Measurements from ENCODE around the gene OPHN1.

The OPHN1 gene

GRCh38 chrX:68461093-68461492, 27.8 kb upstream of the OPHN1 start:
- TF ChIP-seq, protein P1, sequence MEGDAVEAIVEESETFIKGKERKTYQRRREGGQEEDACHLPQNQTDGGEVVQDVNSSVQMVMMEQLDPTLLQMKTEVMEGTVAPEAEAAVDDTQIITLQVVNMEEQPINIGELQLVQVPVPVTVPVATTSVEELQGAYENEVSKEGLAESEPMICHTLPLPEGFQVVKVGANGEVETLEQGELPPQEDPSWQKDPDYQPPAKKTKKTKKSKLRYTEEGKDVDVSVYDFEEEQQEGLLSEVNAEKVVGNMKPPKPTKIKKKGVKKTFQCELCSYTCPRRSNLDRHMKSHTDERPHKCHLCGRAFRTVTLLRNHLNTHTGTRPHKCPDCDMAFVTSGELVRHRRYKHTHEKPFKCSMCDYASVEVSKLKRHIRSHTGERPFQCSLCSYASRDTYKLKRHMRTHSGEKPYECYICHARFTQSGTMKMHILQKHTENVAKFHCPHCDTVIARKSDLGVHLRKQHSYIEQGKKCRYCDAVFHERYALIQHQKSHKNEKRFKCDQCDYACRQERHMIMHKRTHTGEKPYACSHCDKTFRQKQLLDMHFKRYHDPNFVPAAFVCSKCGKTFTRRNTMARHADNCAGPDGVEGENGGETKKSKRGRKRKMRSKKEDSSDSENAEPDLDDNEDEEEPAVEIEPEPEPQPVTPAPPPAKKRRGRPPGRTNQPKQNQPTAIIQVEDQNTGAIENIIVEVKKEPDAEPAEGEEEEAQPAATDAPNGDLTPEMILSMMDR (IDR thresholded peaks at IDR 0.05), result no peak

DNA sequence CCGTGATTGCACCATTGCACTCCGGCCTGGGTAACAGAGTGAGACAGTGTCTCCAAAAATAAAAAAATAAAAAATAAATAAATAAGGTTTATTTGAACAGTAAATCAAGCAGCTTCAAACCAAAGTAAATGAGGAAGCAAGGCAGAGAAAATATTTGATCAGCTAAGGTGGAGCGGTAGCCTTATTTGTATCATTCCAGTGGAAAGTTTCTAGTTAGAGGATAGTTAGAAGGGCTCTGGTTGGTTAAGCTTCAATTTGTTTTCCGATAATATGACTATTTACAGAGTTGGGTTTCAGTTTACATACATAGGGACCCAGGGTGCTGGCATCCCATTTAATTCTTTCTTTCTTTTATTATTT, 21.8 kb upstream of the OPHN1 start:
- TF ChIP-seq, protein P1 (IDR thresholded peaks at IDR 0.05), result no peak

GRCh38 chrX:68454476-68455150, 21.3 kb upstream of the OPHN1 start:
- TF ChIP-seq, protein P1 (IDR thresholded peaks at IDR 0.05), result no peak

DNA sequence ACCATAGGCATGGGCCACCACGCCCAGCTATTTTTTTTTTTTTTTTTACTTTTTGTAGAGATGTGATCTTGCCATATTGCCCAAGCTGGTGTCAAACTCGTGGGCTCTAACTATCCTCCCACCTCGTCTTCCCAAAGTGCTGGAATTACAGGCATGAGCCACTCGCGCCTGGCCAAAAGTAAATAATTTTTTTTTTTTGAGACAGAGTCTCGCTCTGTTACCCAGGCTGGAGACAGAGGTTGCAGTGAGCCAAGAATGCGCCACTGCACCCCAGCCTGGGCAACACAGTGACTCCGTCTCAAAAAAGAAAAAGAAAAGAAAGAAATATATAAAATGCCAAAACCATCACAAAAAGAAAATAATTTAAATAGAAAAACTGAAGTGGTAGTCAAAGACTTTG, 18.4 kb upstream of the OPHN1 start:
- TF ChIP-seq, protein P1 (IDR thresholded peaks at IDR 0.05), result no peak

DNA sequence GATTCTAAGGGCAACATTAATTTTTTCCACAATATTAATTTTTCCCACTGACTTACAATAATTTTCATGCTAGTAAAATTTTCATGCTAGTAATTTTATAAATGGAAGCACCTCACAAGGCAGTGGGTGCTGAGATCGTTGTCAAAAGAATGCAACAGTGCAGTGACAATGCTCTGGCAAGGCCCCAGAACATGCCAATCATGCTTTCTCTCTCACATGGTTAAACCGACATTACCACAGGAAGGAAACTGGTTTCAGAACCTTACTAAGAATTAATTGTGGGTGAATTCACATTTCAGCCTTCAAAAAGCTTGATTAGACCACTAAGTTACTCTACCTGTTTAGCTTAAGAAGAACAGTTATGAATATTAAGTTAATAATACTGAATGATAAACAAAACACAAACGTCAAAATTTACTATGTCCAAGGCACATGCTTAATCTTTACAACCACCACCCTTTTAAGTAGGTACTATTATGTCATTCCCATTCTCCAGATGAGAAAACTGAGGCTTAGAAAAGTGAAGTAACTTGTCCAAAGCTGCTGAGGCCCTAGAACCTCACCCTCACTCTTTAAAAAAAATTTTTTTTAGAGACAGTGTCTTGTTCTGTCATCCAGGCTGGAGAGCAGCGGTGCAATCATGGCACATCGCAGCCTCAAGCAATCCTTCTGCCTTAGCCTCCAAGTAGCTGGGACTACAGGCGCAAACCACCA, 10.0 kb upstream of the OPHN1 start:
- TF ChIP-seq, protein P1 (IDR thresholded peaks at IDR 0.05), result no peak

- TF ChIP-seq, protein P1 (IDR thresholded peaks at IDR 0.05), result no peak
Observed at GRCh38 chrX:68440940-68441339, 7.6 kb upstream of the OPHN1 start.

GRCh38 chrX:68440442-68440841, 7.1 kb upstream of the OPHN1 start:
- TF ChIP-seq, protein P1 (IDR thresholded peaks at IDR 0.05), result no peak
